SK-N-SH (cell line): ENCODE results near the gene TMSB10.

Source experiments
- GABPA ChIP-seq: IDR thresholded peaks from 2 replicates; pipeline ENCODE4 v1.4.0; 2012; ENCODE audit warnings: low read depth, mild to moderate bottlenecking
- POLR2AphosphoS5 ChIP-seq: IDR thresholded peaks from 2 replicates; pipeline ENCODE4 v1.6.1; 2012; ENCODE audit warnings: low read depth, low read length
- SMC3 ChIP-seq: IDR thresholded peaks from 2 replicates; pipeline ENCODE4 v1.6.1; 2012; ENCODE audit warnings: low read depth, low read length, improper control_type of control experiment
- TF ChIP-seq, protein P1 (sequence below): fragments of 200-600 bp; sonication (generic); IDR thresholded peaks from 2 replicates; pipeline ENCODE4 v1.6.1; 2017; ENCODE audit warnings: antibody characterized with exemption, mild to moderate bottlenecking, moderate library complexity

- TF ChIP-seq, protein P1, sequence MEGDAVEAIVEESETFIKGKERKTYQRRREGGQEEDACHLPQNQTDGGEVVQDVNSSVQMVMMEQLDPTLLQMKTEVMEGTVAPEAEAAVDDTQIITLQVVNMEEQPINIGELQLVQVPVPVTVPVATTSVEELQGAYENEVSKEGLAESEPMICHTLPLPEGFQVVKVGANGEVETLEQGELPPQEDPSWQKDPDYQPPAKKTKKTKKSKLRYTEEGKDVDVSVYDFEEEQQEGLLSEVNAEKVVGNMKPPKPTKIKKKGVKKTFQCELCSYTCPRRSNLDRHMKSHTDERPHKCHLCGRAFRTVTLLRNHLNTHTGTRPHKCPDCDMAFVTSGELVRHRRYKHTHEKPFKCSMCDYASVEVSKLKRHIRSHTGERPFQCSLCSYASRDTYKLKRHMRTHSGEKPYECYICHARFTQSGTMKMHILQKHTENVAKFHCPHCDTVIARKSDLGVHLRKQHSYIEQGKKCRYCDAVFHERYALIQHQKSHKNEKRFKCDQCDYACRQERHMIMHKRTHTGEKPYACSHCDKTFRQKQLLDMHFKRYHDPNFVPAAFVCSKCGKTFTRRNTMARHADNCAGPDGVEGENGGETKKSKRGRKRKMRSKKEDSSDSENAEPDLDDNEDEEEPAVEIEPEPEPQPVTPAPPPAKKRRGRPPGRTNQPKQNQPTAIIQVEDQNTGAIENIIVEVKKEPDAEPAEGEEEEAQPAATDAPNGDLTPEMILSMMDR, result no peak
- no peak for TF ChIP-seq SMC3
- no peak for TF ChIP-seq POLR2AphosphoS5
- TF ChIP-seq GABPA, result no peak
Measured at GRCh38 chr2:84894758-84895520, 10.5 kb upstream of the TMSB10 start.
